Gastroesophageal sphincter (tissue), 3 donors: ENCODE results near the gene TMEM167B.

Source experiments
- EP300 ChIP-seq: sonication (generic); formaldehyde crosslinking; IDR thresholded peaks from one replicate; pipeline ENCODE4 v1.6.1; 2017; ENCODE audit warnings: antibody characterized with exemption, mild to moderate bottlenecking
- POLR2A ChIP-seq, 2 donors: fragments of 450-650 bp; IDR thresholded peaks; one replicate each; pipeline ENCODE4 v1.6.1; 2017; ENCODE audit warnings: antibody characterized with exemption in 2 of 2, mild to moderate bottlenecking in 2 of 2, moderate library complexity in 1 of 2
- POLR2AphosphoS5 ChIP-seq: sonication (generic); formaldehyde crosslinking; IDR thresholded peaks from one replicate; pipeline ENCODE4 v1.6.1; 2017; ENCODE audit warnings: antibody characterized with exemption
- TF ChIP-seq, protein P1 (sequence below), 4 experiments: fragments of 200-600 bp in 2 of 4; fragments of 450-650 bp in 2 of 4; sonication (generic) in 1 of 4; IDR thresholded peaks; one replicate each; pipeline ENCODE4 v1.5.1; 2017 to 2019; ENCODE audit warnings: antibody characterized with exemption in 4 of 4, mild to moderate bottlenecking in 2 of 4, moderate library complexity in 2 of 4

DNA sequence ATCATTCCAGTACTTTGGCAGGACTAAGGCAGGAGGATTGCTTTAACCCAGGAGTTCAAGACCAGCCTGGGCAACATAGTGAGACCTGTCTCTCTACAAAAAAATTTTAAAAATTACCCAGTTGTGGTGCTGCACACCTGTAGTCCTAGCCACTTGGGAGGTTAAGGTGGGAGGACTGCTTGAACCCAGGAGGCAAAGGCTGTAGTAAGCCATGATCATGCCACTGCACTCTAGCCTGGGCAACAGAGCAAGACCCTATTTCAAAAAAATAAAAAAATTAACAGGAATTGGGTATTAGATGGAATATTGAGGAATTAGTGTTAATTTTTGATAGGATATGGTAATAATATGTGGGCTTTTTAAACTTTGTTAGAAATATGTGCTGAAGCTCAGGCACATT lies 31.5 kb upstream of the TMEM167B start:
- TF ChIP-seq POLR2A (IDR thresholded peaks at IDR 0.05) (no peak), POLR2AphosphoS5 (no peak), EP300 (no peak)
- TF ChIP-seq, protein P1, sequence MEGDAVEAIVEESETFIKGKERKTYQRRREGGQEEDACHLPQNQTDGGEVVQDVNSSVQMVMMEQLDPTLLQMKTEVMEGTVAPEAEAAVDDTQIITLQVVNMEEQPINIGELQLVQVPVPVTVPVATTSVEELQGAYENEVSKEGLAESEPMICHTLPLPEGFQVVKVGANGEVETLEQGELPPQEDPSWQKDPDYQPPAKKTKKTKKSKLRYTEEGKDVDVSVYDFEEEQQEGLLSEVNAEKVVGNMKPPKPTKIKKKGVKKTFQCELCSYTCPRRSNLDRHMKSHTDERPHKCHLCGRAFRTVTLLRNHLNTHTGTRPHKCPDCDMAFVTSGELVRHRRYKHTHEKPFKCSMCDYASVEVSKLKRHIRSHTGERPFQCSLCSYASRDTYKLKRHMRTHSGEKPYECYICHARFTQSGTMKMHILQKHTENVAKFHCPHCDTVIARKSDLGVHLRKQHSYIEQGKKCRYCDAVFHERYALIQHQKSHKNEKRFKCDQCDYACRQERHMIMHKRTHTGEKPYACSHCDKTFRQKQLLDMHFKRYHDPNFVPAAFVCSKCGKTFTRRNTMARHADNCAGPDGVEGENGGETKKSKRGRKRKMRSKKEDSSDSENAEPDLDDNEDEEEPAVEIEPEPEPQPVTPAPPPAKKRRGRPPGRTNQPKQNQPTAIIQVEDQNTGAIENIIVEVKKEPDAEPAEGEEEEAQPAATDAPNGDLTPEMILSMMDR (IDR thresholded peaks at IDR 0.05) = no peak
